Measurements from ENCODE around the gene UPP1. TPM values are rescaled to one million over a fixed set of nuclear protein-coding genes. Genes with fewer than 3 reads are reported as not detected.
A peak's percentile ranks its signal among the peaks of the same experiment; 100 is the strongest.

UPP1 gene
- polyA plus RNA-seq, 2 of the 4 experiments (the other 2 are of a cell fraction) = 32.2 to 55.7 TPM

GRCh38 chr7:48141521-48141920 is 52.5 kb downstream of the UPP1 start:
- TF ChIP-seq CTCF (IDR thresholded peaks at IDR 0.05) (no peak), EHF (CRISPR knock-in tag; IDR thresholded peaks at IDR 0.05) (no peak), PHF8 (IDR thresholded peaks at IDR 0.05; ENCODE audit: borderline replicate concordance, low read depth) (no peak), CEBPB (IDR thresholded peaks at IDR 0.05) (no peak), FOSL2 (IDR thresholded peaks at IDR 0.05) (no peak), FOSL2 (CRISPR knock-in tag; IDR thresholded peaks at IDR 0.05) (no peak), EP300 (IDR thresholded peaks at IDR 0.05) (no peak), USF2 (IDR thresholded peaks at IDR 0.05) (no peak), NR3C1 (IDR thresholded peaks at IDR 0.05) (no peak)
- ChIA-PET CTCF (interaction anchor here (6.9 kb wide), 1 partner anchor 13 kb away, joined by 40 read pairs; no protein-coding TSS in a partner anchor), POLR2A (no interaction called here)
- Histone ChIP-seq H3K4me1 (peaks cover 30% of the 10 kb centered on the region), H3K27ac (no peak overlapping the region), H3K9me3 (0 out of 3 replicates have a peak, but pooled peaks cover 6% of the 10 kb centered on the region), H3K4me3 (no peak overlapping the region), H3K4me2 (no peak overlapping the region)
- FAIRE-seq (no peak), ATAC-seq (no peak), DNase-seq (ENCODE audit: low read depth in 1 of 2, low spot score in 1 of 2) (no peak)
- 79% methylated on average over 1 of the region's 1 CpG for WGBS (ENCODE audit: missing lambda C conversion rate)

- POLR2A ChIA-PET = no interaction called here
- no peak for FAIRE-seq
- 9% methylated on average over 4 of the region's 4 CpGs for WGBS (ENCODE audit: missing lambda C conversion rate)
Measured at GRCh38 chr7:48144291-48144768, 55.3 kb downstream of the UPP1 start.

More at GRCh38 chr7:48144291-48144768, 55.3 kb downstream of the UPP1 start:
- Histone ChIP-seq H3K4me2 (peak overlapping the region; percentile 44; the same call in 2 of the 3 replicates), H3K27ac (0 out of 6 replicates have a peak overlapping the region, but pooled peaks of 1 of the 2 experiments have one; percentile 11), H3K4me3 (no peak overlapping the region), H3K4me1 (peaks cover 26% of the 10 kb centered on the region), H3K9me3 (0 out of 3 replicates have a peak, but pooled peaks cover 6% of the 10 kb centered on the region)
- CTCF ChIA-PET = interaction anchor here (1.4 to 6.9 kb wide), 4 partner anchors 8 to 153 kb away, joined by 5 to 40 read pairs (median 6); no protein-coding TSS in a partner anchor
- no peak for TF ChIP-seq TP53 (CRISPR knock-in tag; IDR thresholded peaks at IDR 0.05)
- TF ChIP-seq ATOH8 (CRISPR knock-in tag; IDR thresholded peaks at IDR 0.05; ENCODE audit: low read depth) = no peak
- no peak for TF ChIP-seq CHD2 (IDR thresholded peaks at IDR 0.05; ENCODE audit: low read length, partially characterized antibody)
- TF ChIP-seq RNF2 (IDR thresholded peaks at IDR 0.05; ENCODE audit: borderline replicate concordance, low read depth) = no peak
- no peak for TF ChIP-seq HOXB5 (CRISPR knock-in tag; IDR thresholded peaks at IDR 0.05)
- TF ChIP-seq NPAS2 (CRISPR knock-in tag; IDR thresholded peaks at IDR 0.05; ENCODE audit: borderline replicate concordance) = no peak
- TF ChIP-seq HMGXB4 (CRISPR knock-in tag; IDR thresholded peaks at IDR 0.05; ENCODE audit: borderline replicate concordance) = no peak
- no peak for TF ChIP-seq ZNF302 (CRISPR knock-in tag; IDR thresholded peaks at IDR 0.05)
- TF ChIP-seq CHD4 (IDR thresholded peaks at IDR 0.05; ENCODE audit: borderline replicate concordance) = no peak
- TF ChIP-seq HOXA7 (CRISPR knock-in tag; IDR thresholded peaks at IDR 0.05) = no peak
- peak in 1 of 2 experiments; percentile 52; a peak in 3 of 6 replicates for ATAC-seq
- DNase-seq (ENCODE audit: low read depth in 1 of 2, low spot score in 1 of 2) = peak in 1 of 2 experiments; percentile 68

Measured in A549 (cell line).